ENCODE data around the gene MAN1C1.

Gene MAN1C1

GRCh38 chr1:25737130-25737529 is 120.5 kb downstream of the MAN1C1 start:
- no peaks in the 10 kb centered on the region for H3K27me3 ChIP-seq (ENCODE audit: control insufficient read depth, insufficient read depth, low read length)
- no peak overlapping the region for H3K27ac ChIP-seq (ENCODE audit: low read depth, low read length)
- no peaks in the 10 kb centered on the region for H3K36me3 ChIP-seq (ENCODE audit: control insufficient read depth, insufficient read depth, low read length)
- H3K9me3 ChIP-seq (ENCODE audit: control insufficient read depth, insufficient read depth, low read depth, low read length): peaks cover 2% of the 10 kb centered on the region; the same call in 1 of the 2 replicates
- no peak overlapping the region for H3K4me3 ChIP-seq (ENCODE audit: low read depth, low read length)
- H3K4me1 ChIP-seq (ENCODE audit: control insufficient read depth, insufficient read depth, low read length): no peaks in the 10 kb centered on the region
- H3K9ac ChIP-seq (ENCODE audit: low read length): no peak overlapping the region

- Histone ChIP-seq H3K9ac (ENCODE audit: low read length) (no peak overlapping the region), H3K27ac (ENCODE audit: low read depth, low read length) (no peak overlapping the region), H3K4me1 (ENCODE audit: control insufficient read depth, insufficient read depth, low read length) (peaks cover under 1% of the 10 kb centered on the region), H3K36me3 (ENCODE audit: control insufficient read depth, insufficient read depth, low read length) (no peaks in the 10 kb centered on the region), H3K4me3 (ENCODE audit: low read depth, low read length) (no peak overlapping the region), H3K27me3 (ENCODE audit: control insufficient read depth, insufficient read depth, low read length) (no peaks in the 10 kb centered on the region), H3K9me3 (ENCODE audit: control insufficient read depth, insufficient read depth, low read depth, low read length) (peaks cover 2% of the 10 kb centered on the region; the same call in 1 of the 2 replicates)
These were observed 121.9 kb downstream of the MAN1C1 start for GRCh38 chr1:25738499-25738898.

- peaks cover 9% of the 10 kb centered on the region for H3K4me1 ChIP-seq (ENCODE audit: control insufficient read depth, insufficient read depth, low read length)
These were observed 122.8 kb downstream of the MAN1C1 start for GRCh38 chr1:25739341-25739740.

GRCh38 chr1:25740071-25740470 is 123.5 kb downstream of the MAN1C1 start:
- H3K27ac ChIP-seq (ENCODE audit: low read depth, low read length): no peak overlapping the region

More at GRCh38 chr1:25739341-25739740, 122.8 kb downstream of the MAN1C1 start:
- no peaks in the 10 kb centered on the region for H3K36me3 ChIP-seq (ENCODE audit: control insufficient read depth, insufficient read depth, low read length)
- H3K4me3 ChIP-seq (ENCODE audit: low read depth, low read length): no peak overlapping the region
- no peak overlapping the region for H3K9ac ChIP-seq (ENCODE audit: low read length)
- peaks cover 2% of the 10 kb centered on the region; the same call in 1 of the 2 replicates for H3K9me3 ChIP-seq (ENCODE audit: control insufficient read depth, insufficient read depth, low read depth, low read length)
- no peaks in the 10 kb centered on the region for H3K27me3 ChIP-seq (ENCODE audit: control insufficient read depth, insufficient read depth, low read length)
- H3K27ac ChIP-seq (ENCODE audit: low read depth, low read length): no peak overlapping the region

GRCh38 chr1:25742316-25742715 is 125.7 kb downstream of the MAN1C1 start:
- no peak overlapping the region for H3K9ac ChIP-seq (ENCODE audit: low read length)
- peaks cover 2% of the 10 kb centered on the region; the same call in 1 of the 2 replicates for H3K9me3 ChIP-seq (ENCODE audit: control insufficient read depth, insufficient read depth, low read depth, low read length)
- no peaks in the 10 kb centered on the region for H3K27me3 ChIP-seq (ENCODE audit: control insufficient read depth, insufficient read depth, low read length)
- peaks cover 23% of the 10 kb centered on the region for H3K4me1 ChIP-seq (ENCODE audit: control insufficient read depth, insufficient read depth, low read length)
- H3K4me3 ChIP-seq (ENCODE audit: low read depth, low read length): no peak overlapping the region
- no peak overlapping the region for H3K27ac ChIP-seq (ENCODE audit: low read depth, low read length)
- no peaks in the 10 kb centered on the region for H3K36me3 ChIP-seq (ENCODE audit: control insufficient read depth, insufficient read depth, low read length)

More at GRCh38 chr1:25740071-25740470, 123.5 kb downstream of the MAN1C1 start:
- no peak overlapping the region for H3K9ac ChIP-seq (ENCODE audit: low read length)
- H3K9me3 ChIP-seq (ENCODE audit: control insufficient read depth, insufficient read depth, low read depth, low read length): peaks cover 2% of the 10 kb centered on the region; the same call in 1 of the 2 replicates
- peaks cover 16% of the 10 kb centered on the region for H3K4me1 ChIP-seq (ENCODE audit: control insufficient read depth, insufficient read depth, low read length)
- no peaks in the 10 kb centered on the region for H3K27me3 ChIP-seq (ENCODE audit: control insufficient read depth, insufficient read depth, low read length)
- H3K4me3 ChIP-seq (ENCODE audit: low read depth, low read length): no peak overlapping the region
- no peaks in the 10 kb centered on the region for H3K36me3 ChIP-seq (ENCODE audit: control insufficient read depth, insufficient read depth, low read length)

GRCh38 chr1:25743164-25744139 is 126.9 kb downstream of the MAN1C1 start:
- peaks cover 34% of the 10 kb centered on the region for H3K4me1 ChIP-seq (ENCODE audit: control insufficient read depth, insufficient read depth, low read length)
- peak overlapping the region; percentile 36 for H3K9ac ChIP-seq (ENCODE audit: low read length)
- H3K4me3 ChIP-seq (ENCODE audit: low read depth, low read length): no peak overlapping the region
- H3K27me3 ChIP-seq (ENCODE audit: control insufficient read depth, insufficient read depth, low read length): no peaks in the 10 kb centered on the region
- no peak overlapping the region for H3K27ac ChIP-seq (ENCODE audit: low read depth, low read length)
- peaks cover 1% of the 10 kb centered on the region; the same call in 1 of the 2 replicates for H3K9me3 ChIP-seq (ENCODE audit: control insufficient read depth, insufficient read depth, low read depth, low read length)
- H3K36me3 ChIP-seq (ENCODE audit: control insufficient read depth, insufficient read depth, low read length): no peaks in the 10 kb centered on the region

- H3K4me1 ChIP-seq (ENCODE audit: control insufficient read depth, insufficient read depth, low read length): peaks cover 41% of the 10 kb centered on the region
- H3K27me3 ChIP-seq (ENCODE audit: control insufficient read depth, insufficient read depth, low read length): no peaks in the 10 kb centered on the region
- no peak overlapping the region for H3K4me3 ChIP-seq (ENCODE audit: low read depth, low read length)
- no peak overlapping the region for H3K9ac ChIP-seq (ENCODE audit: low read length)
- no peaks in the 10 kb centered on the region for H3K36me3 ChIP-seq (ENCODE audit: control insufficient read depth, insufficient read depth, low read length)
- no peaks in the 10 kb centered on the region for H3K9me3 ChIP-seq (ENCODE audit: control insufficient read depth, insufficient read depth, low read depth, low read length)
- H3K27ac ChIP-seq (ENCODE audit: low read depth, low read length): no peak overlapping the region
These were observed 127.6 kb downstream of the MAN1C1 start for GRCh38 chr1:25744140-25744581.

- H3K4me3 ChIP-seq (ENCODE audit: low read depth, low read length): no peak overlapping the region
- no peaks in the 10 kb centered on the region for H3K9me3 ChIP-seq (ENCODE audit: control insufficient read depth, insufficient read depth, low read depth, low read length)
- H3K36me3 ChIP-seq (ENCODE audit: control insufficient read depth, insufficient read depth, low read length): no peaks in the 10 kb centered on the region
- H3K9ac ChIP-seq (ENCODE audit: low read length): no peak overlapping the region
- no peak overlapping the region for H3K27ac ChIP-seq (ENCODE audit: low read depth, low read length)
- H3K4me1 ChIP-seq (ENCODE audit: control insufficient read depth, insufficient read depth, low read length): peaks cover 41% of the 10 kb centered on the region
- no peaks in the 10 kb centered on the region for H3K27me3 ChIP-seq (ENCODE audit: control insufficient read depth, insufficient read depth, low read length)
These were observed 128.2 kb downstream of the MAN1C1 start for GRCh38 chr1:25744636-25745425.

- Histone ChIP-seq H3K36me3 (ENCODE audit: control insufficient read depth, insufficient read depth, low read length) (no peaks in the 10 kb centered on the region), H3K9ac (ENCODE audit: low read length) (no peak overlapping the region), H3K4me1 (ENCODE audit: control insufficient read depth, insufficient read depth, low read length) (peaks cover 41% of the 10 kb centered on the region), H3K9me3 (ENCODE audit: control insufficient read depth, insufficient read depth, low read depth, low read length) (no peaks in the 10 kb centered on the region), H3K27me3 (ENCODE audit: control insufficient read depth, insufficient read depth, low read length) (no peaks in the 10 kb centered on the region), H3K27ac (ENCODE audit: low read depth, low read length) (no peak overlapping the region), H3K4me3 (ENCODE audit: low read depth, low read length) (no peak overlapping the region)
These were observed 129.9 kb downstream of the MAN1C1 start for GRCh38 chr1:25746299-25747045.

- H3K9me3 ChIP-seq (ENCODE audit: control insufficient read depth, insufficient read depth, low read depth, low read length): no peaks in the 10 kb centered on the region
- peaks cover 41% of the 10 kb centered on the region for H3K4me1 ChIP-seq (ENCODE audit: control insufficient read depth, insufficient read depth, low read length)
- no peak overlapping the region for H3K4me3 ChIP-seq (ENCODE audit: low read depth, low read length)
- no peak overlapping the region for H3K27ac ChIP-seq (ENCODE audit: low read depth, low read length)
- no peaks in the 10 kb centered on the region for H3K36me3 ChIP-seq (ENCODE audit: control insufficient read depth, insufficient read depth, low read length)
- no peak overlapping the region for H3K9ac ChIP-seq (ENCODE audit: low read length)
- no peaks in the 10 kb centered on the region for H3K27me3 ChIP-seq (ENCODE audit: control insufficient read depth, insufficient read depth, low read length)
These were observed 130.6 kb downstream of the MAN1C1 start for GRCh38 chr1:25747046-25747719.
